ENCODE data around the gene PTPRG.

The PTPRG gene

DNA sequence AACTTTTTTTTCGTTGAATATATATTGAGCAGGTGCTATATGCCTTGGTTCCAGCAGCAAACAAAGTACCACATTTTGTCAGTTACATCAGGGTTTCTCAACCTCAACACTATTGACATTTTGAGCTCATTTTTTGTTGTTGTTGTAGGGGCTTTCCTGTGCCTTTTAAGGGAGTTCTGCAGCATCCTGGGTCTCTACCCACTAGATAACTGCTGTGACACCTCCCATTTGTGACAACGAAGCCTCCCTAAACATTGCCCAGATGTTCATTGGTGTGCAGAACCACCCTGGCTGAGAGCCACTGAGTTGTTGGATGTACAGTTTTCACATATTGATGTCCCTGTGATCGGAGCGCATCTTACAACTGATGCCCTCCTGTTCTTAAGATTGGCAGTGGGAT is 382.6 kb downstream of the PTPRG start:
- DNase-seq, result no peak

- DNase-seq, result no peak
Observed at GRCh38 chr3:61944726-61945125, 383.4 kb downstream of the PTPRG start.

- no peak for DNase-seq
Observed at GRCh38 chr3:61945657-61946056, 384.3 kb downstream of the PTPRG start.

DNA sequence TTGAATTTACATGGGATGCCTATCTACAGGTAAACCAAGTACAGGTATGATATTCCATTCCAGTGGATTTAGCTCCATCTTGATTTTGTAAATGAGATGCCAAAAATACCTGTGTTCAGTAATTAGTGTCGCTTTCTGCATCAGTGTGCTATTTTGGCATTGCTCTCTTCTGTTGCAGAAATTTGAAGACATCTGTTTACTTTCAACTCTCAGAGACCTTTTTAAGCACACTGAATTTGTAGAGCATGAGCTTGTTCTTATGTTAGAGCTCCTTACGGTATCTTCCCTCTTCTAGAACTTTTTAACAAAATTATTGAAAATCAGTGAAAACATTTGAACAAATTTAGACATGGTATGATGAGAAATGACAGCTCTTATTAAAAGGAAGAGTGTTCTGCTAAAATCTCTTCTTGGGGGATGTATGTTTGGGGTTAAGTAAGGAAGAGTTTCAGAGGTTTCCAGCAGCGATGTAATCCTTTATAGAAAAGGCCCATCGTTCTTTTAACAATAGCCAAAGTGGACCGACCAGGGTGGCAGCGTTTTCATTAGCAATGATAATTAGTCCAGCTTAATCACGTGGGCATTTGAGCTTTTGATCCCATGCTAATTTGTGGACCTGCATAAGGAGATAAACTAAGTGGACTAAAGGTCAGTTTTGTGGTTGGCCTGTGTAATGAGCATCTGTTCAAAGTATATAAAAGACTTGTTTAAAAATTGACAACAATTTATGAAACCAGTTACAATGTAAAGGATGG is 385.4 kb downstream of the PTPRG start:
- no peak for DNase-seq

DNA sequence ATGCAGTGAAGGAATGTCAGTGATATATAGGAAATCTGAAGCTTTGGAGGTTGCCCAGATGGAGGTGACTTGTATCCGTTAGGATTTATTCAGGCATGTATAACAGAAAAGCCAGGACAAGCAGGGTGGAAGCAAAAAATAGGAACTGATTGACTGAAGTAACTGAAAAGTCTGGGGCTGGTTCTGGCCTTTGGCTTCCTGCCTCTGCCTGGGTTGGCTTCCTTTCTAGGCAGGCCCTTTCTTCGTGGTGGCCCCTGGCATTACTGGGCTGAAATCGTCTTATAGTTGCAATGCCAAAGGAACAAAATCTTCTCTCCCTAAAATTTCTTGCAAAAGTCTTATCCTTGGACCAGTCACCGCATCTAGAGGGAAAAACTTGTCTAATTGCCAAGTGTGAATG is 386.1 kb downstream of the PTPRG start:
- no peak for DNase-seq

DNA sequence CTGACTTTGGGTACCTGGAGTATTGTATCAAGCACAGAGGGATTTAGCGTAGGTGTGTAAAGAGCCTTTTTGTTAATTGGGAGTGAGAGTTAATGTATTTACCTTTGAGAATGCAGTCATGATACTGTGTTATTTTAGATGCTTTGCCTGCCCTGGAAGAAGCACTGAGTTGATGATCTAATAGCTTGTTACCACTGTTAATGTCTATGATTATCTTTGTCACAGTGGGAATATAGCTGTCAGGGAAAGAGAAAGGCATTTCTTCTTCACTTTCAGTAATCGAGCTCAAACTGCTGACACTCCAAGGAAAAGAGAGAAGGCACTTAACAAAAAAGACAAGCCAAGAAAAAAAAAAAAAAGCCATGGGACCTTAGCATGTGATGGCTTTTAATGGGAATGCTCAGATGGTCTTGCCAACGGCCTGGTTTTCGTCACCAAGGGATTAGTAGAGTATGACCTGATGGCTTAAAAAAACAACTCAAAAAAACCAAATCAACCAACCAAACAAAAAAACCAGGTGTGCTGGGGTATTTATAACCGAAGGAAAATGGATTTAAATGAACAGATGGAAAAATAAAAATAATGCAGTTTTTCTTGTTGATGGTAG is 387.4 kb downstream of the PTPRG start:
- DNase-seq, result no peak

GRCh38 chr3:61954097-61954540 is 392.7 kb downstream of the PTPRG start:
- DNase-seq, result no peak

GRCh38 chr3:61955483-61955882 is 394.1 kb downstream of the PTPRG start:
- no peak for DNase-seq

DNA sequence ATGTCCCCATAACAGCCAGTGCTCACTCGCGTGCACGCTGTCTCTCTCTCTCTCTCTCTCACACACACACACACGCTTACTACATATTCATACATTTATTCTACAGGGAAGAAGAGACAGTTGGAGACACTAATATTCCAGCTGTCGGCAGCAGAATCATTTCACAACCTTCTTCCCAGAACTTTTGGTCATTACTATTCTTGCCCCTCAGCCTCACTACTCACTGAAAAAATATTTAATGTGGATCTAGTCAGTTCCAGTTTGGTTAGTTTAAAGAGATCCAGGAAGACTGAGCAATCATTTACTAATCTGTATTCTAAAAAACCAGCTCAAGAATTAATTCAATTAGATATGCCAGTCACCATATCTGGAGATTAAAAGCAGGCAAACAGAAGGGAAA is 394.9 kb downstream of the PTPRG start:
- DNase-seq, result no peak

DNA sequence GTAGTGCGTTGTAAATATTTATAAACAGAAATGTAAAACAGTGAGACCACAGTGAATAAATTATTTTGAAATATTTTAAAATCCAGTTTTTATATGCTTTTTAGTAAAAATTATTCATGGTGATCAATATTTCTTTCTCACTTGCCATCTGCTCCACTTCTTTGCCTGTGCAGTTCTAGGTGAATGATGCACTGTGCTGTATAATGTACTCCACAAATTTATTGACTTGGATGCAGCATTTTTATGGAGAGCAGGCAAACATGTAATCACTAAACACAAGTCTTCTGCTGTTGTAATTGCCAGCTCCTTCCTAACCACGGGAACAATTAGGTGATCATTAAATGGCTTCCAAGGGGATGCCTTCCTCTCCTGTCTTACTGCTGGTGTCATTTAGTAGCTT is 395.9 kb downstream of the PTPRG start:
- DNase-seq, result no peak

DNA sequence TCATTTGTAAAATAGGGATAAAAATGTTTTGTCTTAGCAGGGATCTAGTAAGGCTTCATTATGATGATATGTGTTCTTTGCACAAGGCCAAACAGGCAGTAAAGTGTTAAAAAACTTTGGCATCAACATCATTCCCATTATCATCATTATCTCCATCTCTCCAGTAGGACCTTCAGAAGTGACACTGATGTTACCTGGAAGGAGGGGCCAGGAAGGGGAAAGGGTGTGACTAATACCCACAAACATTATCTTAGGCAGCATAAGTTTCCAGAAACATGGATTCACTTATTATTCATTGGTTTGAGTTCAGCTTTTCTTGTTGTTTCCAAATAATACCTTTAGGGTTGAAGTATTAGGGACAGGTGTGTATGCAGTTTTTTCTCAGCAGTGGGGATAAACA is 399.6 kb downstream of the PTPRG start:
- no peak for DNase-seq

DNA sequence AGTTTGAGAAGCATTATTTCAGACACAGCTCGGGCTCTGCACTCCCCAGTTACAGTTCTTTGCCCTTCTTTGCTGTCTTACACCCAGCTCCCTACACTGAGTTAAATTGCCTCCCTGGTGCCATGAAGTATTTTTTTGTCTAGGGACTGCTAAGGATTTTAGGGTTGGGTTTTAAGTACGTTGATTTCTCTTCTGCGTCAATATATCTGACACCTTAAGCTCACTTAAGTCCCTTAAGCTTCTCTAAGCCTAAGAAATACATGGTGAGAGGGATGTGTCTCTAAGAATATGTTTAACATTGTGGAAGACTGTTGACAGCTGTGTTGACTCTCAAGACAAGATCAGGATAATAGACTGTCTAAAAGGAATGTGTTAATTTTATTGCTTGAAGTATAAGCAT is 400.5 kb downstream of the PTPRG start:
- no peak for DNase-seq

- no peak for DNase-seq
Observed at GRCh38 chr3:61964566-61964965, 403.2 kb downstream of the PTPRG start.

- no peak for DNase-seq
Observed at GRCh38 chr3:61965770-61966131, 404.4 kb downstream of the PTPRG start.

DNA sequence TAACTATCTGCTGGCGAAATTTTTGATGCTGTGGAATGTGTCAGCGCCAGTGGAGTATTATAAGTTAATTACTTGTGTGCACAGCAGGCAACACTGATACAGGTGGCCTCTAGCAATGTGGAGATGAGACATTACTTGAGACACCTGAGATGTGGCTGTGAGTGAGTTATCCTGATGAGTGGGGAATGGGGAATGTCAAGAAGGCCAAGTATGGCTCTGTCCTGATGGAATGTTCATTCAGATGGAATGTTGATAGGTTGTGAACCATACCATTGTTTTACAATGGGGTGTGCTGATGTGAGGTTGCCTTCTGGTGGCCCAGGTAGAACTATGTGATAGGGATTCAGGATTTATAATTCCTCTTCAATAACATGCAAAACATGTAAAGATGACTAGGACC is 404.8 kb downstream of the PTPRG start:
- no peak for DNase-seq

GRCh38 chr3:61967019-61967418 is 405.6 kb downstream of the PTPRG start:
- DNase-seq, result no peak

GRCh38 chr3:61967937-61968336 is 406.6 kb downstream of the PTPRG start:
- DNase-seq, result no peak

DNA sequence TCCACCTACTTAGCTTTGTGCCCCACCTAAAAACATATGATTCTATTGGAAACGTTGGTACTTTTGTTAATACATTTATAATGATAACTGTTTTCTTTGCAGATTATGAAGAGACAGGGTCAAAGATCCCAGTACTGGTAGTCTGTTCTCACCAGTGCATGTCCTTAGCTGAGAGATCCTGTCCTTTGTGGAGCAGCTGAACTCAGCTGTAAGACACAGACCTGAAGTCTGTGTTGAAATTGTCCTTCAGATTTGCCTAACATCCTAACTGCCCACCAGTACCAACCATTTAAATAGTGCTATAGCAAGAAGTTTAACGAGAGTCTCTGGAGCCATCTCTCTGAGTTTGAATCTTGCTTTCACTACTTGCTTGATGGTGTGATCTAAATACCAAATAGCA is 413.3 kb downstream of the PTPRG start:
- no peak for DNase-seq

GRCh38 chr3:61975199-61975598 is 413.8 kb downstream of the PTPRG start:
- DNase-seq, result no peak

DNA sequence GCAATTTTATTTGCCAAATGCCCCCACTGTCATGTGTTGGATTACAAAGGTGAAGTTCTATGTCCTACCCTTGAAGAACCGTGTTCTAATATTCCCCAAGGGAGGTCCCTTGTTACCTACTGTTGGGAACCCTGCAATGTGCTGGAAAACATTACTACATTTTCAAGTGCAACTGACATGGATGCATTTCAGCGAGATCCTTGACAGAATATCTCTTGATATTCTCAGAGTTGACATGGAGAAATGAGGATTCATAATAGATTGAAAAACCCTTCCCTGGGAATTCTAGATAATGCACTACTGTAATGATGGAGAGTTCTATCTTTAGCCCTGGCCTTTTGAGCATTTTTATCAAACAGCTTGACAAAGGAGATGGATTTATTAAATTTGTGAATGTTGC is 414.6 kb downstream of the PTPRG start:
- DNase-seq, result no peak

- DNase-seq, result no peak
Observed at GRCh38 chr3:61978460-61979419, 417.4 kb downstream of the PTPRG start.

DNA sequence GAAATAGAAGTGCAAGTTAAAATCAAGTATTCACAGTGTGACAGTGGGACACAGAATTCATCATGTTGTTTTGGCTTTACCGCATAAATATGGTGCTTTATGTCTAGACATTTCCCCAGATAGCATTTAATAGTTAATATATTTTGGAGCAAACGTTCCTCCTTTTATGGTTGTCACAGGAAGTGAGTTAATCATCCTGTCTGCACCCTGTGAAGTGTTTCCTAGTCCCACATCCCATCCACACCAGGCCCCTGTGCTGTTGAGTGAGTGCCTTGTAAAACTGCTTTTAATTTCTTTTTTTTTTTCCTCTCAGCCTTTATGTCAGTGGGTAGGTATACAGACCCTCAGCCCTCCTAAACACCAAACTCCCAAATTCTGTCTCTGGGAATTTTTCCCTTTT is 418.3 kb downstream of the PTPRG start:
- no peak for DNase-seq

- DNase-seq, result no peak
Observed at GRCh38 chr3:61980041-61980440, 418.7 kb downstream of the PTPRG start.

DNA sequence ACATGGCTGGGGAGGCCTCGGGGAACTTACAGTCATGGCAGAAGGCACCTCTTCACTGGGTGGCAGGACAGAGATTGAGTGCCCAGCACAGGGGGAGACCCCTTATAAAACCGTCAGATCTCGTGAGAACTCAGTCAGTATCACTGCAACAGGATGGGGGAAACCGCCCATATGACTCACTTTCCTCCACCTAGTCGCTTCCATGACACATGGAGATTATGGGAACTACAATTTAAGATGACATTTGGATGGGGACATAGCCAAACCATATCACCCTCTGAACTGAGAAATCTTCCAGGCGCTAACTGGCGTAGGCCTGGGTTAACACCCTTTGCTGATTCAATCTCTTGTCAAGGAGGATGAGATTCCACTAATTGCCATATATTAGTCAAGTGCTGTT is 419.7 kb downstream of the PTPRG start:
- DNase-seq, result no peak
